ENCODE measurements around the gene MRPL58. TPM values are rescaled to one million over a fixed set of nuclear protein-coding genes. Genes with fewer than 3 reads are reported as not detected.

The MRPL58 gene
- polyA plus RNA-seq, 3 donors, result 18.9 to 52.6 (median 44.4) TPM

- Mint-ChIP-seq H3K4me1 (peaks cover 12% of the 10 kb centered on the region), H3K4me3 (no peak overlapping the region), H3K27me3 (ENCODE audit: low read depth in 3 of 3) (peaks cover 0 to 3% (median 1%) of the 10 kb centered on the region in 3 donors), H3K27ac (peak overlapping the region in 1 of 7 donors; percentile 37), H3K36me3 (peaks cover 23 to 26% of the 10 kb centered on the region in 2 donors), H3K9me3 (no peaks in the 10 kb centered on the region)
- Histone ChIP-seq H3K4me3 (replicated peaks in 1 of 3; ENCODE audit: low read depth in 2 of 3, low read length in 3 of 3) (no peak overlapping the region), H3K36me3 (replicated peaks in 1 of 2; ENCODE audit: control insufficient read depth in 1 of 2, insufficient read depth in 2 of 2, low read length in 2 of 2) (peaks cover 21 to 25% of the 10 kb centered on the region in 2 donors), H2AFZ (ENCODE audit: insufficient read depth, low read depth, low read length, poor library complexity, severe bottlenecking) (no peak overlapping the region), H3K27me3 (ENCODE audit: control insufficient read depth in 2 of 2, insufficient read depth in 2 of 2, low read length in 2 of 2) (no peaks in the 10 kb centered on the region), H3K4me2 (replicated peaks; ENCODE audit: extremely low read depth, low read length, poor library complexity, severe bottlenecking) (no peak overlapping the region), H3K79me2 (ENCODE audit: insufficient read depth, low read length) (no peaks in the 10 kb centered on the region), H3K27ac (ENCODE audit: low read depth in 1 of 2, low read length in 2 of 2) (no peak overlapping the region), H3K4me1 (ENCODE audit: control insufficient read depth in 1 of 2, insufficient read depth in 2 of 2, low read length in 2 of 2) (peaks cover 7 to 9% of the 10 kb centered on the region in 2 donors), H3K9me3 (replicated peaks in 1 of 2; ENCODE audit: control insufficient read depth in 1 of 2, insufficient read depth in 1 of 2, low read length in 2 of 2) (no peaks in the 10 kb centered on the region), H3K9ac (ENCODE audit: insufficient read depth, low read length, poor library complexity, severe bottlenecking) (no peak overlapping the region), H4K20me1 (ENCODE audit: insufficient read depth, low read length) (no peaks in the 10 kb centered on the region)
- no peak for TF ChIP-seq CTCF (IDR thresholded peaks at IDR 0.05)
- intact Hi-C loops (cut with micrococcal nuclease), result no loop called here
- no peak for DNase-seq
- WGBS (ENCODE audit: insufficient coverage), result no CpG with 5 or more reads among the region's 4 CpGs
These were observed 55.4 kb downstream of the MRPL58 start for GRCh38 chr17:75067856-75068255.

DNA sequence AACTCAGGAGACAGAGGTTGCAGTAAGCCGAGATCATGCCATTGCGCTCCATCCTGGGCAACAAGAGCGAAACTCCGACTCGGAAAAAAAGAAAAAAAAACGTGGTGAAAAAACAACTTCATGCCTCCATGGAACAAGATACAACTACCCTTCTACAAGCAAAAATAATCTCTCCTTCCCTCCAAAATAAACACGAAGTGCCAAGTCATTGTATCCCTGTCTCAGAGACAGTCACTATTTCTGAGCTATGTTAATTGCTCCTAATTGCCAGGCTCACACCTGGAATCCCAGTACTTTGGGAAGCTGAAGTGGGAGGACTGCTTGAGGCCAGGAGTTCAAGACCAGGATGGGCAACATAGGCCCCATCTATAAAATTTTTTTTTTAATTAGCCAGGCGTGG lies 56.3 kb downstream of the MRPL58 start:
- H4K20me1 ChIP-seq (ENCODE audit: insufficient read depth, low read length), result no peaks in the 10 kb centered on the region
- peaks cover 12 to 16% of the 10 kb centered on the region in 2 donors for H3K36me3 ChIP-seq (replicated peaks in 1 of 2; ENCODE audit: control insufficient read depth in 1 of 2, insufficient read depth in 2 of 2, low read length in 2 of 2)
- no peak overlapping the region for H2AFZ ChIP-seq (ENCODE audit: insufficient read depth, low read depth, low read length, poor library complexity, severe bottlenecking)
- no peak overlapping the region for H3K27ac Mint-ChIP-seq
- H3K4me3 Mint-ChIP-seq, result no peak overlapping the region
- H3K79me2 ChIP-seq (ENCODE audit: insufficient read depth, low read length), result no peaks in the 10 kb centered on the region
- no peak overlapping the region for H3K4me2 ChIP-seq (replicated peaks; ENCODE audit: extremely low read depth, low read length, poor library complexity, severe bottlenecking)
- H3K4me1 Mint-ChIP-seq, result peaks cover 12% of the 10 kb centered on the region
- peaks cover 0 to 3% (median 1%) of the 10 kb centered on the region in 3 donors for H3K27me3 Mint-ChIP-seq (ENCODE audit: low read depth in 3 of 3)
- H3K27ac ChIP-seq (ENCODE audit: low read depth in 1 of 2, low read length in 2 of 2), result no peak overlapping the region
- H3K9me3 Mint-ChIP-seq, result no peaks in the 10 kb centered on the region
- WGBS (ENCODE audit: insufficient coverage), result 100% methylated on average over 6 of the region's 8 CpGs
- no peaks in the 10 kb centered on the region for H3K9me3 ChIP-seq (replicated peaks in 1 of 2; ENCODE audit: control insufficient read depth in 1 of 2, insufficient read depth in 1 of 2, low read length in 2 of 2)
- peaks cover 7 to 9% of the 10 kb centered on the region in 2 donors for H3K4me1 ChIP-seq (ENCODE audit: control insufficient read depth in 1 of 2, insufficient read depth in 2 of 2, low read length in 2 of 2)
- TF ChIP-seq CTCF (IDR thresholded peaks at IDR 0.05), result no peak
- no peak overlapping the region for H3K9ac ChIP-seq (ENCODE audit: insufficient read depth, low read length, poor library complexity, severe bottlenecking)
- DNase-seq, result no peak
- H3K4me3 ChIP-seq (replicated peaks in 1 of 3; ENCODE audit: low read depth in 2 of 3, low read length in 3 of 3), result no peak overlapping the region
- intact Hi-C loops (cut with micrococcal nuclease), result no loop called here
- H3K27me3 ChIP-seq (ENCODE audit: control insufficient read depth in 2 of 2, insufficient read depth in 2 of 2, low read length in 2 of 2), result no peaks in the 10 kb centered on the region
- H3K36me3 Mint-ChIP-seq, result peaks cover 14 to 17% of the 10 kb centered on the region in 2 donors
